HG03280 (cell line): ENCODE measurements around the gene PRKCE.

ENCODE experiments used
- ATAC-seq: cut with Tn5 transposase; IDR thresholded peaks from one replicate; pipeline ENCODE4 v1.9.1; 2021; ENCODE audit warnings: mild to moderate bottlenecking, moderate library complexity; ENCODE audit not compliant: unreplicated experiment

Gene PRKCE

DNA sequence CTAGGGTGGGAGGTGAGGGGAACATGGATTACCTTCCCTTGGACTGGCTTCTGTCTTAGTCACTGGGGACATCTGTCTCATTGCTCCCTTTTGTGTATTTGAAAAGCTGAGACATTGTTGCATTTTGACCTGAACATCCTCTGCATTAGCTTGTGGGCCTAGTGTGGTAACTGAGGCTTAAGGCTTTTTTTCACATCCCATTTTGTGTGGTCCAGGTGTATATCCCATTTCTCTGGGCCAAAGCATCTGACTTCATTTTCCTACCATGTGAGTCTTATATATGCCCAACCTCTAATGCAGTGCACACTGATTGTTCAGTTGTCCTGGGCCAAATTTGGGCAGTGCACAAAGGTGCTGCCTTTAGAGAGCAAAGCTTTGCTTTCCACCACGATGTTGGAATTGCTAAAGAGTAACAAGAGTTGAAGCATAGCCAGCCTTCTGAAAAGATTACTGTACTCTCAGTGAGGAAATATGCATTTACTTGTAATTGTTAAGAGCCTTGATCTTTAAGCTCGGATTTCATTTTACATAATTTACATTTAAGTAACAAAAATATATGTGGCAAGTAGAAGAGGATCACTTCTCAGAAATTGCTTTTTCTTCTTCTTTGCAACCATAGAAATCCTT, 13.3 kb downstream of the PRKCE start:
- ATAC-seq, result no peak

DNA sequence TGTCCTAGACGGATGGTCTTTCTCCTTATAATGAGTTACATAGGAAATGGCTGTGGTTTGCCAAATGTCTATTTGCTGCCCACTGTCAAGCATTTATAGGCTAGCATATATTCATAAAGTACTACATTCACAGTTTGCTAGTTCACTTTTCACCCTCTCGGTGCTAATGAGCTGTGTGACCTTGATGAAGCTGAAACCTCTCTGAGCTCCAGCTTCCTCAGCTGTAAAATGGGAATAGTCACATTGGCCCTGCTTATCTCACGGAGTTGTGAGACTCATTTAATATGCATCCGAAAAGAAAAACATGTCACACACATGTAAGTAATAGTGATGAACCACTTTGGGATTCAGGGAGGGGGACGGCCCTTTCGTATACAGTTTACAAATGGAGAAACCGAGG, 17.0 kb downstream of the PRKCE start:
- no peak for ATAC-seq

GRCh38 chr2:45669032-45669486, 17.6 kb downstream of the PRKCE start:
- no peak for ATAC-seq

DNA sequence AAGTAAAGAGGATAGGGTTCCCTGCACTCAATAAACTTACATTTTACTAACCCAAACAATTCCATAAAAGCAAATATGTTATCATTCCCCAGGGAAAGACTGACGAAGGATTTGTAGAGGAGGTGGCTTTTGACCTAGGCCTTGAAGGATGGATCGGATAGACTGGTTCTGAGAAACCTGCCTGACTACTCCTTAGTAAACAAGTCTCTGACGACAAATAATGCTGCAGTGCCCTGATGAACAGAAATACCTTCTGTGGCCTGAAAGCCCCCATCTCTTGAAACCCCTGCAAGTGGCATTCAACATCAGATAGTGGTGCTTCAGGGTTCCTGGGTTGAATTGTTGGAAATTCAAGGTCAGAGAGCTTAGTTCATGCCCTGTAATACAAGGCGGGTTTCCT, 19.2 kb downstream of the PRKCE start:
- ATAC-seq, result no peak

GRCh38 chr2:45672138-45672537, 20.7 kb downstream of the PRKCE start:
- no peak for ATAC-seq

- ATAC-seq, result no peak
Measured at GRCh38 chr2:45674035-45674816, 22.8 kb downstream of the PRKCE start.

- ATAC-seq, result no peak
Measured at GRCh38 chr2:45675263-45675812, 23.9 kb downstream of the PRKCE start.

- ATAC-seq, result no peak
Measured at GRCh38 chr2:45676088-45676487, 24.6 kb downstream of the PRKCE start.

DNA sequence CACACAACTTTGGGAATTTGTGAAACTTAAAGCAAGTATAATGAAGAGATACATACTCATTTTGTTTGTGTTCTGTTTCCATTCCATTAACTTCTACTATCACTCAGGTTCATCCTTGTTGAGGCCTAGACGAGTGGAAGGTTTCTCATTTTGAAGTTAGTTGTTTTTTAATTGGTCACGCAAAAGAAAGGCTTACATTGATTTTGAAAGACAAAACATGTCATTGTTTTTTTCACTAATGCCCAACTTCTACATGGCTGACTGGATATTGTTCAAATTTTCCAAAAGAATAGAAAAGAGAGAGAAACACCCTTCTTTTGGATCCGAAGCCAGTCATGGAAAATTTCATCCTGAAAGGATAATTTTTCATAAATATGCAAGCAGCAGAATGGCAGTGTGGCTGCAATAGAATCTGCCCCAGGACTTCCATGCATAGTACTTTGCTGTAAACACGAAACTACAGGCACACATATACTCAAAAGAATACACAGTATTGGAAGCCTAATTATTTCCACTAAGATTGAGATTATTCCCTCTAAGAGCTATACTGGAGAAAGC, 27.4 kb downstream of the PRKCE start:
- ATAC-seq, result no peak

GRCh38 chr2:45680351-45680967, 29.0 kb downstream of the PRKCE start:
- no peak for ATAC-seq

GRCh38 chr2:45681675-45682074, 30.2 kb downstream of the PRKCE start:
- peak; percentile 59 for ATAC-seq

GRCh38 chr2:45683292-45683691, 31.8 kb downstream of the PRKCE start:
- no peak for ATAC-seq

- ATAC-seq, result no peak
Measured at GRCh38 chr2:45684756-45685155, 33.3 kb downstream of the PRKCE start.

GRCh38 chr2:45685260-45685659, 33.8 kb downstream of the PRKCE start:
- no peak for ATAC-seq

- no peak for ATAC-seq
Measured at GRCh38 chr2:45687964-45688363, 36.5 kb downstream of the PRKCE start.

DNA sequence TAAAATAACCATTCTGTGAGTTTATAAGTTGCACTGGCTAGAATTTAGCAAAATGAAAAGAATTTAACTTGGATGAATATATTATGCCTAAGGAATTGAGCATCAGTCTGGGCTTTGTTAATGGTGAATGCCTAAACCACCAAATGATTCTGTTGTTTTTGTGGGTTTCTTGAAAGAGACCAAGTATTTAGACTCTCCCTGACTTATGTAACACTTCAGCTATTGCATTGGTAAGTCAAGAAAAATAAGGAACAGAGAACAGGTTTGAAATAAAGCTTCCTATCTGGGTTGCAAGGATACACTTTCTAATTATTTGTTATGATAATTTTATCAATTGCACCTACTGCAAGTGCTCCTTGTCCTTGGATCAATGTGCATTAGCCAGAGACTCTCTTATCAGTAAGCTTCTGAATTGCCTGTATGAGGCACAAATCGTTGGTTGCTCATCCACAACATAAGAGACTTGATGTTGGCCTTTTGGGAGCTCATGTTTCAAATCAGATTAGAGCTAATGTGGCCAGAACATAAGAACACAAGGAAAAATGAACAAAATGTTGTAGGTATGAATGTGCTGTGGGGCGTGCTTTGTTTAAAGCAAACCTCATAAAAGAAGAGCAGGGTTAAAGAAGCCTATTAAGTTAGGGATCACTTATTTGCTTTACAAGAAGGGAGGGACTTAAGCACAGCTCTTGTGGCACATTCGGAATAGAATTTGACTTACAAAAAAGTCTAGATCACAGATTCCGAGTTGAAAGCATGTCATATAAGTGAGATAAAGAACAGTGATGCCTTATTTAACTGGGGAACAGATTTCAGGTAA, 37.2 kb downstream of the PRKCE start:
- ATAC-seq, result no peak

DNA sequence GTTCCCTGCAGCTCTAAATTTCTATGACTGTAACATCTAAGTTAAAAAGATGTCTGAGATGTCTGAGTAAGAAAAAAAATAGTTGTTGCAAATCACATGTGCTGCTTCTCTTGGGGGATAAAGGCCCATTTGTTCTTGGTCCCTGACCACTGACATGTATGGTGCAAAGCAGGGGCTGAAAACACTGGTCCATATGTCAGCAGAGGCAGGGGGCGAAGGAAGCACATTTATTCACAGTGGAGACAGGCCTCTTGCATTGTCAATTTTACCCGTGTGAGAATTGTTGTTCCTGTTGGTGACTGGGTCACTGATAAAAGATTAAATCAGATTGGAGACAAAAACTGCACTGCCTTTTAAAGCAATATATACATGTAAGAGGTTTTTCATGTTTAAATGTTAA, 38.8 kb downstream of the PRKCE start:
- ATAC-seq, result no peak

DNA sequence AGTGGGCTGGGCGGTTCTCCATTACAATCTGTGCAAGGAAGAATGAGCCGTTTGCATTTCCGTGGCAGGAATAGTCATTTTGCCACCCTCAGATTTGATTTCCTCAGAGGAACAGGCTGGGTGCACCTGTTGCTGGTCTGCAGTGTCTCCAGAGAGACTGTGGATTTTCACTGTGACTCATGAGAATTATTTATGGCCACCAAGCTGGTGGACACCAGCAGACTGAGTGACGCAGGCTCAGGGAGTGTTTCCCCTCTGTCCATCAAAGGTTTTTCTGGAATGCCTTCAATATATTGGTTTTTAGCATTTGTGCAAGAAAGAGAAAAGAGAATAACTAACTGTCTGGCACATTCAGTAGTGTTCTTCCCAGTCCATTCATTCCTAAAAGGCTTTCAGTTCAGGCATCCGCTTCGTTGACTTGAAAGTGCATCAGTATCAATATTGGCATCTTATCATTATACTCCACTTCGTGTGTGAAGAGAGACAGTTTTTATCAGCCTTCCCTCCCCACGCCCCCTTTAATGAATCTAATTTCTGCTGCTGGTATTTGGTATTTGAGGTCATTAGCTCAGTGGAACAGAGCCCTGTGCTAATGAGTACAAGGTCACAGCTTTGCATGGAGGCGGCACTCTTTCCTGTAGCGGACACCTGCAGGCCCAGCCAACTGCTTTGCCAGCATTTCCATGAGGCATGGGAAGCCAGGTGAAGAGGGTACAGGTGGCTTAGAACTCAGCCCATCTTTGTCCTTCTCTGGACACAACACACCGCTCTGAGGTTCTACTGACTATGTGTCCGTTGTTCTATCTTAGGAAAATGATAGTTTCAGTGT, 39.9 kb downstream of the PRKCE start:
- no peak for ATAC-seq

DNA sequence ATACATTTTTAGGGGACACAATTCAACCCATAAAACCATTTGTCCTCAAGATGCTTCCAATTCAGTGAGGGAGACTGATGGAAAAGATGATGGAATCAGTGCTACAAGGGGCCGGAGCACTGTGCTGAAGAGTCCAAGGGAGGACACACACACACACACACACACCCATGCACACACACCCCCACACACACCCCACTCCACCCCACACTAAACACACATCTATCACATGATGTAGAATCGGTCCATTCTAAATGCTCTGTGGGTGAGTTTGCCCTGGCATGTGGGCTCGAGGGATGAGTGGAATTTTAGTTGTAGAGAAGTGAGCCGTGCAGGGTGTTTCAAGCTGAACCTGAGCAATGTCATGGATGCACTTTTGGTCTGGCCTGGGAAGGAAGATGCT, 41.1 kb downstream of the PRKCE start:
- ATAC-seq, result no peak
